ENCODE data around the gene EBF3. TPM values are rescaled to one million over a fixed set of nuclear protein-coding genes. Genes with fewer than 3 reads are reported as not detected.

The EBF3 gene
- total RNA-seq, 1 experiment from 2014 or later, result 0.12 TPM

- Histone ChIP-seq H3K9me3 (ENCODE audit: control insufficient read depth in 1 of 2, insufficient read depth in 1 of 2, low read depth in 1 of 2, low read length in 2 of 2) (no peaks in the 10 kb centered on the region), H3K9ac (ENCODE audit: low read length) (no peak overlapping the region), H3K36me3 (ENCODE audit: control insufficient read depth in 1 of 2, insufficient read depth in 2 of 2, low read length in 2 of 2) (no peaks in the 10 kb centered on the region), H3K4me3 (replicated peaks in 1 of 2; ENCODE audit: low read depth in 1 of 2, low read length in 2 of 2) (no peak overlapping the region), H2AFZ (ENCODE audit: low read depth, low read length, poor library complexity, severe bottlenecking) (no peak overlapping the region), H3K79me2 (ENCODE audit: insufficient read depth, low read length) (no peaks in the 10 kb centered on the region), H3K4me2 (ENCODE audit: low read length) (no peak overlapping the region), H3K27me3 (ENCODE audit: insufficient read depth, low read length) (no peaks in the 10 kb centered on the region), H3K9me2 (ENCODE audit: insufficient read depth) (no peaks in the 10 kb centered on the region), H4K20me1 (ENCODE audit: insufficient read depth) (no peaks in the 10 kb centered on the region), H3K4me1 (ENCODE audit: control insufficient read depth in 1 of 2, insufficient read depth in 2 of 2, low read length in 2 of 2) (no peaks in the 10 kb centered on the region), H3K27ac (ENCODE audit: low read depth, low read length) (no peak overlapping the region)
- DNase-seq (ENCODE audit: low read depth, low spot score) (no peak), ATAC-seq (no peak)
- TF ChIP-seq FOSL1 (IDR thresholded peaks at IDR 0.05; ENCODE audit: low read depth) (no peak), SP1 (IDR thresholded peaks at IDR 0.05; ENCODE audit: low read depth) (no peak), EZH2phosphoT487 (IDR thresholded peaks at IDR 0.05; ENCODE audit: borderline replicate concordance) (no peak), ATF3 (IDR thresholded peaks at IDR 0.05) (no peak), SIN3A (IDR thresholded peaks at IDR 0.05; ENCODE audit: low read depth) (no peak), ZFX (IDR thresholded peaks at IDR 0.05) (no peak), ZBTB33 (IDR thresholded peaks at IDR 0.05; ENCODE audit: extremely low read depth, insufficient replicate concordance, low read length) (no peak), EZH2 (IDR thresholded peaks at IDR 0.05) (no peak), POLR2A (IDR thresholded peaks at IDR 0.05; ENCODE audit: borderline replicate concordance, extremely low read depth, insufficient read depth, insufficient read length) (no peak), YY1 (IDR thresholded peaks at IDR 0.05; ENCODE audit: extremely low read depth, insufficient replicate concordance, low read depth, low read length) (no peak), MAX (IDR thresholded peaks at IDR 0.05) (no peak), POLR2AphosphoS5 (IDR thresholded peaks at IDR 0.05; ENCODE audit: low read depth, low read length) (no peak)
- intact Hi-C loops (cut with micrococcal nuclease), result no loop called here
- BruUV-seq (replicated peaks), result no TSS peak
- ChIA-PET CTCF (no interaction called here), RAD21 (ENCODE audit: low non-redundant PET in 1 of 2, low total read pairs in 2 of 2, uncharacterized antibody in 2 of 2, unreplicated experiment in 2 of 2) (no interaction called here), POLR2A (no interaction called here)
Observed at GRCh38 chr10:129993621-129994020, 29.5 kb upstream of the EBF3 start.

Data from HCT116 (cell line).